GM13976 (cell line): ENCODE data around the gene CLCN6.

Experiments
- DNase-seq: peaks from one replicate; pipeline ENCODE4 v3.0.0; 2012; ENCODE audit warnings: low spot score
- CTCF ChIP-seq: IDR thresholded peaks from 2 replicates; pipeline ENCODE4 v1.5.1; 2012; ENCODE audit warnings: borderline replicate concordance, mild to moderate bottlenecking; ENCODE audit not compliant: insufficient read depth; ENCODE audit errors: extremely low read depth, missing control alignments, control extremely low read depth
- in situ Hi-C: fragments of 300-500 bp; cut with MboI; formaldehyde crosslinking; loops from one replicate; pipeline ENCODE4 v1.12.0; 2022; ENCODE audit warnings: low sequenced_read_pairs, mixed read lengths, inconsistent platforms; ENCODE audit not compliant: unreplicated experiment

The CLCN6 gene

GRCh38 chr1:11796036-11796828 lies 9.8 kb upstream of the CLCN6 start:
- no peak for TF ChIP-seq CTCF
- peak; percentile 54 for DNase-seq
- in situ Hi-C loops = no loop called here

GRCh38 chr1:11797525-11798216 lies 8.3 kb upstream of the CLCN6 start:
- DNase-seq = no peak
- no peak for TF ChIP-seq CTCF
- in situ Hi-C loops = no loop called here

GRCh38 chr1:11799099-11799498 lies 6.9 kb upstream of the CLCN6 start:
- no peak for TF ChIP-seq CTCF
- no peak for DNase-seq
- in situ Hi-C loops = no loop called here

GRCh38 chr1:11799896-11800295 lies 6.1 kb upstream of the CLCN6 start:
- in situ Hi-C loops = no loop called here
- no peak for TF ChIP-seq CTCF
- no peak for DNase-seq

- DNase-seq = no peak
- no peak for TF ChIP-seq CTCF
- in situ Hi-C loops = no loop called here
Measured at GRCh38 chr1:11800391-11800755, 5.6 kb upstream of the CLCN6 start.

- no peak for TF ChIP-seq CTCF
- in situ Hi-C loops = no loop called here
- no peak for DNase-seq
Measured at GRCh38 chr1:11800756-11801433, 5.1 kb upstream of the CLCN6 start.
